HK-2 (cell line): Measurements from ENCODE around the gene DGKE.

Experiments
- DNase-seq: peaks from one replicate; pipeline ENCODE4 v3.0.0-alpha.2; 2018; ENCODE audit not compliant: unreplicated experiment

The DGKE gene

DNA sequence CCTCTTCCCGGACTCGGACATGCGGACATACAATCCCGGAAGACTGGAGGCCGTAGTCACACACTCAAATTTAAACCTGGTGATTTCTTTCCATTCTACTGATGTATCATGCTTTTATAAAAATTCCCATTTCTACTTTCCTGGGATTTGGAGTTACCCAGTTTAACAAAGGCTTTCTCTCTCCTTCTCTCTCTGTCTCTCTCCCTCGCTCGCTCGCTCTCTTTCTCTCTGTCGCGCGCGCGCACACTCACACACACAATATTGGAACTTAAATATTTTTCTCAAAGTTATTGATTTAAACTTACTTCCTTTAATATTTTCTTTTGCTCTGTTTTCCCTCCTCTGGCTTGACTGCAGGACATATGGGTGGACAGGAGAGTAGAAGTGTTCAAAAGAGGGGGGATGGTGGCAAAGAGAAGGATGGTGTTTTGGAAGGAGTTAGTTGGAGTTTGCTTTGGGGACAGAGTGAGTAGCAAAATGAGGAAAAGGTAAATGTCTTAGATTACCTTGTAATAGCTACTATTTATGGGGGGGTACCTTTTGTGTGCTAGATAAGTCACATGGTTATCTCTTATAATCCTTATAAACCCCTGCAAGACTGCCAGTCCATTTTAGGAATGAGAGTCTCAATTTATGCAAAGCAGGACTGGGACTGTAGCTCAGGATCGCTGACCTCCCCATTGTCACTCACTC, 80.8 kb downstream of the DGKE start:
- peak; percentile 18 for DNase-seq

DNA sequence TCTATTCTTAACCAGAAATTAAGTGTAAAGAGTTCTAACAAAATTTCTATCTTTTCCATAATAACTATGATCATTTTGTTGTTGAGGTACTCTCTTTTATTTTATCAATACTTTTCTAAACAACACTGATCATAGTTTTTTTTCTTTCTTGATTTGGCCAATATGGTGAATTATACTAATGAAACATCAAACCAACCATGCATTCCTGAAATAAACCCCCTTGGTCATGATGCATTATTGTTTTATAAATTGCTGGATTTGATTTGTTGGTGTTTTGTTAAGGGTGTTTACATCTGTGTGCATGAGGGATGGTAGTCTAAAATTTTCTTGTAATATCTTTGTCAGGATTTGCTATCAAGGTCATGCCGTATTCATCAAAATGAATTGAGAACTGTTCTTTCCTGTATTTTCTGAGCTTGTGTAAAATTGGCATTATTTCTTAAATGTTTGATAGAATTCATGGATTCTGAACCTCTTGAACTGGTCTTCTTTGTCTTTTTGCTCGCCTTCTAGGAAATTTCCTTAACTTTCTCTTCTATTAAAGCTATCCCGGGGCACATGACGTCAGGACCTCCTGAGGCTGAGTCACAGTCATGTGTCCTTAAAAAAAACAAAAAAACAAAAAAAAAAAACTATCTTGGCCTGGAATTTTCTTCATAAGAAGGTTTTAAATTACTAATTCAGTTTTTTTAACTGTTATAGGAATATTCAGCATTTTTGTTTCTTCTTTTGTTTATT, 83.8 kb downstream of the DGKE start:
- DNase-seq: no peak

DNA sequence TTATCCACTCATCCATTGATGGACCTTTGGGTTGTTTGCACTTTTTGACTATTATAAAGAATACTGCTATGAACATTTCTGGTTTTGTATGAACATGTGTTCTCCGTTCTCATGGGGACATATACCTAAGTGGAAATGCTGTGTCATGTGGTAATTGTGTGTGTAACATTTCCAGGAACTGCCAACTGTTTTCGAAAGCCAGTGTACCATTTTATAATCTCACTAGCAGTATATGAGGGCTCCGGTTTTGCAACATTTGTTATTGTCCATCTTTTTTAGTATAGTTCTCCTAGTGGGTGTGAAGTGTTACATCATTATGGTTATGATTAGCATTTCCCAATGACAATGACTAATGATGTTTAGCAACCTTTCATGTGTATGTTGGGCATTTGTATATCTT, 85.0 kb downstream of the DGKE start:
- no peak for DNase-seq
